GM21619 (cell line): ENCODE results near the gene SPRY1.

Source experiments
- ATAC-seq: cut with Tn5 transposase; IDR thresholded peaks from one replicate; pipeline ENCODE4 v1.9.1; 2021; ENCODE audit not compliant: unreplicated experiment

SPRY1 gene

GRCh38 chr4:123379392-123379791, 17.2 kb upstream of the SPRY1 start:
- ATAC-seq: no peak

GRCh38 chr4:123380728-123381716, 15.6 kb upstream of the SPRY1 start:
- no peak for ATAC-seq

GRCh38 chr4:123381996-123382395, 14.6 kb upstream of the SPRY1 start:
- ATAC-seq: no peak

GRCh38 chr4:123383566-123383965, 13.0 kb upstream of the SPRY1 start:
- ATAC-seq: no peak

- no peak for ATAC-seq
These were observed 10.0 kb upstream of the SPRY1 start for GRCh38 chr4:123386609-123387008.

- ATAC-seq: no peak
These were observed 5.6 kb upstream of the SPRY1 start for GRCh38 chr4:123390846-123391456.

GRCh38 chr4:123393721-123394120, 2.9 kb upstream of the SPRY1 start:
- no peak for ATAC-seq

GRCh38 chr4:123397144-123398065, 810 bp downstream of the SPRY1 start:
- peak; percentile 9 for ATAC-seq

- ATAC-seq: peak; percentile 59
These were observed 1.7 kb downstream of the SPRY1 start for GRCh38 chr4:123398066-123398852.

GRCh38 chr4:123398853-123399626, 2.4 kb downstream of the SPRY1 start:
- ATAC-seq: peak; percentile 19

- ATAC-seq: no peak
These were observed 3.2 kb downstream of the SPRY1 start for GRCh38 chr4:123399627-123400358.

- ATAC-seq: no peak
These were observed 4.9 kb downstream of the SPRY1 start for GRCh38 chr4:123401271-123402120.

- no peak for ATAC-seq
These were observed 5.5 kb downstream of the SPRY1 start for GRCh38 chr4:123402121-123402465.

GRCh38 chr4:123403080-123403604, 6.5 kb downstream of the SPRY1 start:
- no peak for ATAC-seq

- ATAC-seq: no peak
These were observed 7.9 kb downstream of the SPRY1 start for GRCh38 chr4:123404533-123404932.

GRCh38 chr4:123405267-123405865, 8.8 kb downstream of the SPRY1 start:
- no peak for ATAC-seq

- ATAC-seq: no peak
These were observed 10.3 kb downstream of the SPRY1 start for GRCh38 chr4:123406872-123407271.
